Measurements from ENCODE around the gene CORO6.

GRCh38 chr17:29648005-29648404 lies 25.3 kb upstream of the CORO6 start:
- TF ChIP-seq, protein P1, sequence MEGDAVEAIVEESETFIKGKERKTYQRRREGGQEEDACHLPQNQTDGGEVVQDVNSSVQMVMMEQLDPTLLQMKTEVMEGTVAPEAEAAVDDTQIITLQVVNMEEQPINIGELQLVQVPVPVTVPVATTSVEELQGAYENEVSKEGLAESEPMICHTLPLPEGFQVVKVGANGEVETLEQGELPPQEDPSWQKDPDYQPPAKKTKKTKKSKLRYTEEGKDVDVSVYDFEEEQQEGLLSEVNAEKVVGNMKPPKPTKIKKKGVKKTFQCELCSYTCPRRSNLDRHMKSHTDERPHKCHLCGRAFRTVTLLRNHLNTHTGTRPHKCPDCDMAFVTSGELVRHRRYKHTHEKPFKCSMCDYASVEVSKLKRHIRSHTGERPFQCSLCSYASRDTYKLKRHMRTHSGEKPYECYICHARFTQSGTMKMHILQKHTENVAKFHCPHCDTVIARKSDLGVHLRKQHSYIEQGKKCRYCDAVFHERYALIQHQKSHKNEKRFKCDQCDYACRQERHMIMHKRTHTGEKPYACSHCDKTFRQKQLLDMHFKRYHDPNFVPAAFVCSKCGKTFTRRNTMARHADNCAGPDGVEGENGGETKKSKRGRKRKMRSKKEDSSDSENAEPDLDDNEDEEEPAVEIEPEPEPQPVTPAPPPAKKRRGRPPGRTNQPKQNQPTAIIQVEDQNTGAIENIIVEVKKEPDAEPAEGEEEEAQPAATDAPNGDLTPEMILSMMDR (conservative IDR thresholded peaks at IDR 0.05; ENCODE audit: low read length), result no peak
- TF ChIP-seq EZH2phosphoT487 (IDR thresholded peaks at IDR 0.05; ENCODE audit: borderline replicate concordance), result no peak

Data from Loucy (cell line).